Stimulated activated naive CD8-positive, alpha-beta T cell treated with anti-CD3 and anti-CD28 coated beads, Interleukin-15, amount 100 ng/mL, for 72 hours (primary cell): ENCODE data around the gene TMEM150A.
"Not testable (repeated sequence)": the region's sequence is repeated elsewhere in the genome, so short reads cannot be mapped to it uniquely, and the experiment has no call there.

Source experiments
- ATAC-seq: fragments of 150-1000 bp; cut with Tn5 transposase; 2 replicates; pipeline ENCODE4 v1.10.0; 2021; ENCODE audit warnings: mild to moderate bottlenecking, moderate library complexity
- DNase-seq, 2 donors: peaks; one replicate each; pipeline ENCODE4 v3.0.0; 2021 to 2022
- H3K27ac Mint-ChIP-seq, 2 donors: one replicate each; pipeline ENCODE4 v1.8.0; 2022; ENCODE audit warnings: mild to moderate bottlenecking in 2 of 2, mixed read lengths in 2 of 2, moderate library complexity in 2 of 2
- H3K27me3 Mint-ChIP-seq: one replicate; pipeline ENCODE4 v1.8.0; 2022; ENCODE audit warnings: mixed read lengths
- H3K4me1 Mint-ChIP-seq: one replicate; pipeline ENCODE4 v1.8.0; 2022; ENCODE audit warnings: mild to moderate bottlenecking, mixed read lengths
- H3K4me3 Mint-ChIP-seq, 2 donors: one replicate each; pipeline ENCODE4 v1.8.0; 2022; ENCODE audit warnings: mild to moderate bottlenecking in 2 of 2, mixed read lengths in 2 of 2, moderate library complexity in 1 of 2
- H3K9me3 Mint-ChIP-seq, 2 donors: one replicate each; pipeline ENCODE4 v1.8.0; 2022; ENCODE audit warnings: mixed read lengths in 2 of 2

TMEM150A gene

GRCh38 chr2:85621338-85621737, 18.8 kb upstream of the TMEM150A start:
- Mint-ChIP-seq H3K27ac (no peak overlapping the region), H3K9me3 (no peaks in the 10 kb centered on the region), H3K27me3 (no peaks in the 10 kb centered on the region), H3K4me3 (no peak overlapping the region), H3K4me1 (peaks cover 17% of the 10 kb centered on the region)
- DNase-seq = no peak
- no peak for ATAC-seq

- Mint-ChIP-seq H3K27me3 (no peaks in the 10 kb centered on the region), H3K27ac (no peak overlapping the region), H3K9me3 (no peaks in the 10 kb centered on the region), H3K4me3 (no peak overlapping the region), H3K4me1 (peaks cover 23% of the 10 kb centered on the region)
- DNase-seq (no peak), ATAC-seq (no peak)
Measured at GRCh38 chr2:85619617-85620016, 17.1 kb upstream of the TMEM150A start.

GRCh38 chr2:85617723-85618122, 15.2 kb upstream of the TMEM150A start:
- Mint-ChIP-seq H3K4me3 (peak overlapping the region; percentile 96 to 98), H3K27ac (peak overlapping the region in 1 of 2 donors; percentile 99), H3K4me1 (peaks cover 31% of the 10 kb centered on the region)
- not testable (repeated sequence) for DNase-seq, ATAC-seq, H3K27me3 Mint-ChIP-seq, H3K9me3 Mint-ChIP-seq

- ATAC-seq = no peak
- DNase-seq = no peak
- Mint-ChIP-seq H3K27me3 (no peaks in the 10 kb centered on the region), H3K27ac (peak overlapping the region in 1 of 2 donors; percentile 99), H3K4me1 (peaks cover 37% of the 10 kb centered on the region), H3K4me3 (peak overlapping the region; percentile 96 to 98), H3K9me3 (no peaks in the 10 kb centered on the region)
Measured at GRCh38 chr2:85615413-85615728, 12.9 kb upstream of the TMEM150A start.

GRCh38 chr2:85614757-85615156, 12.3 kb upstream of the TMEM150A start:
- not testable (repeated sequence) for H3K27ac Mint-ChIP-seq, H3K9me3 Mint-ChIP-seq, H3K27me3 Mint-ChIP-seq, H3K4me3 Mint-ChIP-seq, ATAC-seq, DNase-seq
- peaks cover 42% of the 10 kb centered on the region for H3K4me1 Mint-ChIP-seq

GRCh38 chr2:85613717-85614515, 11.4 kb upstream of the TMEM150A start:
- Mint-ChIP-seq H3K27ac (no peak overlapping the region), H3K4me1 (peaks cover 46% of the 10 kb centered on the region), H3K27me3 (no peaks in the 10 kb centered on the region), H3K9me3 (no peaks in the 10 kb centered on the region), H3K4me3 (peak overlapping the region in 1 of 2 donors; percentile 100)
- DNase-seq (no peak), ATAC-seq (no peak)

GRCh38 chr2:85611705-85612587, 9.4 kb upstream of the TMEM150A start, which contains the start of gene C2orf68:
TSS of gene C2orf68 (minus strand) at chr2:85612066. CDS start at chr2:85611984, 82 bp downstream.
- Mint-ChIP-seq H3K27ac (peak within 1 kb of the TSS; percentile 98 to 99), H3K4me1 (peaks cover 45% of the 10 kb centered on the region), H3K27me3 (no peaks in the 10 kb centered on the region), H3K9me3 (no peaks in the 10 kb centered on the region), H3K4me3 (peak within 1 kb of the TSS; percentile 90 to 100)
- DNase-seq (peak; percentile 83 to 92), ATAC-seq (peak; percentile 88)

GRCh38 chr2:85611217-85611704, 8.8 kb upstream of the TMEM150A start:
- Mint-ChIP-seq H3K27ac (peak overlapping the region; percentile 98 to 99), H3K27me3 (no peaks in the 10 kb centered on the region), H3K4me1 (peaks cover 45% of the 10 kb centered on the region), H3K9me3 (no peaks in the 10 kb centered on the region), H3K4me3 (peak overlapping the region; percentile 90 to 100)
- ATAC-seq (no peak), DNase-seq (peak in 1 of 2 donors; percentile 16)

- Mint-ChIP-seq H3K4me3 (peak overlapping the region in 1 of 2 donors; percentile 22), H3K27ac (peak overlapping the region in 1 of 2 donors; percentile 69), H3K4me1 (peaks cover 43% of the 10 kb centered on the region), H3K9me3 (no peaks in the 10 kb centered on the region), H3K27me3 (no peaks in the 10 kb centered on the region)
- ATAC-seq (no peak), DNase-seq (no peak)
Measured at GRCh38 chr2:85607268-85608215, 5.0 kb upstream of the TMEM150A start.

GRCh38 chr2:85606116-85606455, 3.6 kb upstream of the TMEM150A start:
- DNase-seq (no peak), ATAC-seq (no peak)
- Mint-ChIP-seq H3K4me3 (no peak overlapping the region), H3K4me1 (peaks cover 53% of the 10 kb centered on the region), H3K9me3 (no peaks in the 10 kb centered on the region), H3K27me3 (no peaks in the 10 kb centered on the region), H3K27ac (no peak overlapping the region)

GRCh38 chr2:85605406-85606115, 3.1 kb upstream of the TMEM150A start:
- DNase-seq (no peak), ATAC-seq (no peak)
- no peak overlapping the region for H3K27ac Mint-ChIP-seq
- no peaks in the 10 kb centered on the region for H3K9me3 Mint-ChIP-seq
- H3K27me3 Mint-ChIP-seq = no peaks in the 10 kb centered on the region
- H3K4me1 Mint-ChIP-seq = peaks cover 54% of the 10 kb centered on the region
- no peak overlapping the region for H3K4me3 Mint-ChIP-seq

- DNase-seq = no peak
- Mint-ChIP-seq H3K27me3 (no peaks in the 10 kb centered on the region), H3K4me1 (peaks cover 53% of the 10 kb centered on the region), H3K4me3 (no peak overlapping the region), H3K27ac (no peak overlapping the region), H3K9me3 (no peaks in the 10 kb centered on the region)
- ATAC-seq = no peak
Measured at GRCh38 chr2:85604568-85605339, 2.3 kb upstream of the TMEM150A start.

GRCh38 chr2:85604133-85604444, 1.6 kb upstream of the TMEM150A start:
- DNase-seq, H3K9me3 Mint-ChIP-seq, H3K27me3 Mint-ChIP-seq, ATAC-seq, H3K27ac Mint-ChIP-seq: not testable (repeated sequence)
- Mint-ChIP-seq H3K4me1 (peaks cover 55% of the 10 kb centered on the region), H3K4me3 (peak overlapping the region; percentile 85 to 92)
